ENCODE measurements around the gene UBL4B.

DNA sequence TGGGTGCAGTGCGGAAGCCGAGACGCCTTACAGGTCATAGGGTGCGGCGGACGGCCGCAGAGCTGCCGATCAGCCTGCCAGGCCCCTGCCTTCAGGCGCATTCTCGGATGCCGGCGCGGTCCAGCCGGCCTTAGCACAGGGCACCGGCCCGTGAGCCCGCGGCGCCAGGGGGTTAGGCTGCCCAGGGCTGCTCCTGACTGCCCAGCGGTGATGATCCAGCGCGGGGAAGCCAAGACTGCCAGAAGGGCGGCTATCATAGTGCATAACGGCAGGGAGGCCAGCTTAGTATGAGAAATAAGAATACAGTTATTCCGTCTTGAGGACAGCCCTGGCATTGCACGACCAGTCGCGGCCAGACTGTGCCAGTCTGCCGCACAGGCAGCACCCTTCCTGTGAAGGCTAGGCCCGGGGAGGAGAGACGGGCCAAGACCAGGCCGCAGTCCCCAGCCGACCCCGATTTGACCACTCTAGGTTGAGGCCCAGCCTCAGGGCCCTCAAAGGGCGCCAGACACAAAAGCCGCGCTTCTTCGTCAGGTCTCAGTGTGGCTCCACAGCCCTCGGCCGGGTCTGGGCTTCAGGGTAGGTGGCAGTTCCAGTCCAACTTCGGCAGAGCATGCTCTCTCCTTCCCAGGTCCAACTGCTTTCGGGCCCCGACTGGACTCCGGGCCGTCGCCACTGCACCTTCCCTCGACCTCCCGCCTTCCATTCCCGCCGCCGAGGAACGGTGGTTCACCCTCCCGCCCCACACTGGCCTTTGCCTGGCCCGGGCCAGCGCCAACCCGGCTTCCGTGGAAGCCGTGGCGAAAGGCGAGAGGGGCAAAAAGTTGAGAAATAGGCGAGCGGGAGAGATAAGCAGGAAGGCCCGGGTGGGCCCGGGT lies 42.6 kb upstream of the UBL4B start:
- TF ChIP-seq, protein P1, sequence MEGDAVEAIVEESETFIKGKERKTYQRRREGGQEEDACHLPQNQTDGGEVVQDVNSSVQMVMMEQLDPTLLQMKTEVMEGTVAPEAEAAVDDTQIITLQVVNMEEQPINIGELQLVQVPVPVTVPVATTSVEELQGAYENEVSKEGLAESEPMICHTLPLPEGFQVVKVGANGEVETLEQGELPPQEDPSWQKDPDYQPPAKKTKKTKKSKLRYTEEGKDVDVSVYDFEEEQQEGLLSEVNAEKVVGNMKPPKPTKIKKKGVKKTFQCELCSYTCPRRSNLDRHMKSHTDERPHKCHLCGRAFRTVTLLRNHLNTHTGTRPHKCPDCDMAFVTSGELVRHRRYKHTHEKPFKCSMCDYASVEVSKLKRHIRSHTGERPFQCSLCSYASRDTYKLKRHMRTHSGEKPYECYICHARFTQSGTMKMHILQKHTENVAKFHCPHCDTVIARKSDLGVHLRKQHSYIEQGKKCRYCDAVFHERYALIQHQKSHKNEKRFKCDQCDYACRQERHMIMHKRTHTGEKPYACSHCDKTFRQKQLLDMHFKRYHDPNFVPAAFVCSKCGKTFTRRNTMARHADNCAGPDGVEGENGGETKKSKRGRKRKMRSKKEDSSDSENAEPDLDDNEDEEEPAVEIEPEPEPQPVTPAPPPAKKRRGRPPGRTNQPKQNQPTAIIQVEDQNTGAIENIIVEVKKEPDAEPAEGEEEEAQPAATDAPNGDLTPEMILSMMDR (IDR thresholded peaks at IDR 0.05; ENCODE audit: poor library complexity), result no peak
- TF ChIP-seq EZH2 (IDR thresholded peaks at IDR 0.05; ENCODE audit: borderline replicate concordance), result peak; percentile 89
- peak; percentile 21 for TF ChIP-seq EZH2phosphoT487 (IDR thresholded peaks at IDR 0.05; ENCODE audit: low read depth, severe bottlenecking, unreplicated experiment)
